GDM1 (cell line): Measurements from ENCODE around the gene CHST15.

Experiments used
- DNase-seq: peaks from one replicate; lab custom pipeline; 2025; lab: John Stamatoyannopoulos, UW

The CHST15 gene

DNA sequence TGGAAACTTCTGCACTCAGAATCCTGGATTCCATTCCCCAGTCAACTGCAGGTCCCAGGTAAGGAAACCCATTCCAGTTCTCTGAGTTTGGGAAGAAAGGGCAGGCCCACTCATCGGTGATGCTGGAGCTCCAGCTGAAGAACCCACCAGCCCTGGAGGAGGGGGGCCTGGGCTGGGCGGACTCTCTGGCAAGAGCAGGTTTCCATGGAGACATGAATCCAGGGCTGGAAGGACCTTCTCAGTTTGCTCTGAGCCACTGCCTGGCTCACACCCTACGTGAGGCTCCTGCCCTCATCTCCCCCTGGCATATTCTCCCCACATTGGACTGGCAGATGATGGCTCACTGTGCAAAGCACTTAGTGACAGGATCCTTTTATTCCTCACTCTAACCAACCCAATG, 128.4 kb downstream of the CHST15 start:
- DNase-seq, result no peak

GRCh38 chr10:123962756-123963530, 130.5 kb downstream of the CHST15 start:
- no peak for DNase-seq

DNA sequence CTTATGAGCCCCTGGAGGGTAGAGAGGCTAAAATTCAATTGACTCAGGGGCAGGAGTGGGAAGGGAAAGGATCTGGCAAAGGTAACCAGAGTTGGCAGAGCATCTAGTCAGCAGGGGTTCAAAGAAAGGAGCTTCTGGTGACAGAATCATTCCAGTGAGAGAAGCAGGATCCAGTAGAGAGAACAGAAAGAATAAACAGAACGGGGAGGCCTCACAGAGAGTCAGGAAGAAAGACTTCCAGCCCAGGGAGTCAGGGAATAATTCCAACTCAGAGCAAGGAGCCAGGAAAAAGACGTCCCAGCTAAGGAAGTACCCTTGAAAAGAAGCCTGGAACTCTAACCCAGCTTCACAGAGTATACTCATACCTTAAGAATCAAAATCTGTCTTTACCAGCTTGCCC, 135.2 kb downstream of the CHST15 start:
- no peak for DNase-seq
